HG02885 (cell line): ENCODE measurements around the gene CEACAM20.
"Not testable (repeated sequence)": the region's sequence is repeated elsewhere in the genome, so short reads cannot be mapped to it uniquely, and the experiment has no call there.

ENCODE experiments used
- ATAC-seq: cut with Tn5 transposase; IDR thresholded peaks from one replicate; pipeline ENCODE4 v1.9.1; 2021; ENCODE audit warnings: mild to moderate bottlenecking; ENCODE audit not compliant: unreplicated experiment, poor library complexity

Gene CEACAM20

DNA sequence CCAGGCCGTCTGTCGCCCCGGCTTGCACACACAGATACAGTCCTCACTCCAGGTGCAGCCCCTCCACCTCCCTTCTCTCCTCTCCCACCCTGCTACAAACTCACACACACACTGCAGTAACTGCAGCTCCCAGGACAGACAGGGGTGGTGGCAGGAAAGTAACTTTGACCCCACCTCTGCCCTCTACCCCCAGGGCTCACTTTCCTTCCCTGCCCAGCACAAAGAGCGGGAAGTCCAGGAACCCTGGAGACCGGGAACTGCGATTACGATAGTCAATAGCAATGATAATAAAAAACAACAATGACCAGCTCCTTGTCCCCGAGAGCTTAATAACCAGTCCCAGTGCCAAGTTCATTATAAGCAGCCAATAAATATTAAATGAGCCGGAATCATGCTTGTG lies at the start of gene CEACAM20:
Gene CEACAM20, minus strand, starts transcription at position 140 of the 400 bp plus-strand sequence. CDS start 166 bp downstream, outside the sequence.
- ATAC-seq, result no peak

DNA sequence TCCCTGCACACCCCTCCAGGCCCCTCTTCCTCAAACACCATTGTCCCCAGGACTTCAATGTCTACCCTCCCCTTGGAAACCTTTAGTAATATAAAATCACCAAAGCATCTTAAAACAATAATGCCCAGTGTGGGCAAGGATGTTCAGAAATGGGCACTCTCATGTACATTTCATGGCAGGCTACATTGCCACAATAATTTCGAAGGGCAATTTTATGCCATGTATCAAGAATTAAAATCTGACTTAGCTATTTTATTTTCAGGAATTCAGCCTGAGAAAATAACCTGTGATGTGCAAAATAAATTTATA lies 48.0 kb upstream of the CEACAM20 start:
- no peak for ATAC-seq

DNA sequence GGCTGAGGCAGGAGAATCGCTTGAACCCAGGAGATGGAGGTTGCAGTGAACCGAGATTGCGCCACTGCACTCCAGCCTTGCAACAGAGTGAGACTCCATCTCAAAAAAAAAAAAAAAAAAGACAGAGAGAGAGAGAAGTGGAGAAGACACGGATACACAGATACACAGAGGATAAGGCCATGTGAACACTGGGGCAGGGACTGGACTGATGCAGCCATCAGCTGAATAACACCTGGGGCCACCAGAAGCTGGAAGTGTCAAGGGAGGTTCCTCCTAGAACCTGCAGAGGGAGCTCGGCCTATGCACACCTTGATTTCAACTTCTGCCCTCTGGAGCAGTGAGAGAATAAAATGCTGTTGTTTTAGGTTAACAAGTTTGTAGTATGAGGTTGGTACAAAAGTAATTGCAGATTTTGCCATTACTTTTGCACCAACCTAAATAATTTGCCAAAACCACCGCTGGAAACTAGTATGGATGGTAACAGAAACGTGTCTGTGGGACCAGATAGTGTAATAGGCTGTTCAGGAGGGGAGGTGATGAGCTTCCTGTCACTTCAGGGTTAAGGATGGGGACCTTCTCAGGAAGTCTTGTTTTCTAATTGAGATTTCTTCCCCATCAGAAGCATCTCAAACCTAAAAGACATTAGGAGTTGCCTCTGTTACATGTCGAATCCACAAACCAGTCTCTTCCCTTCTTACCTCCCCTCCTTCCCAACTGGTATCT lies 47.5 kb upstream of the CEACAM20 start:
- ATAC-seq, result no peak

DNA sequence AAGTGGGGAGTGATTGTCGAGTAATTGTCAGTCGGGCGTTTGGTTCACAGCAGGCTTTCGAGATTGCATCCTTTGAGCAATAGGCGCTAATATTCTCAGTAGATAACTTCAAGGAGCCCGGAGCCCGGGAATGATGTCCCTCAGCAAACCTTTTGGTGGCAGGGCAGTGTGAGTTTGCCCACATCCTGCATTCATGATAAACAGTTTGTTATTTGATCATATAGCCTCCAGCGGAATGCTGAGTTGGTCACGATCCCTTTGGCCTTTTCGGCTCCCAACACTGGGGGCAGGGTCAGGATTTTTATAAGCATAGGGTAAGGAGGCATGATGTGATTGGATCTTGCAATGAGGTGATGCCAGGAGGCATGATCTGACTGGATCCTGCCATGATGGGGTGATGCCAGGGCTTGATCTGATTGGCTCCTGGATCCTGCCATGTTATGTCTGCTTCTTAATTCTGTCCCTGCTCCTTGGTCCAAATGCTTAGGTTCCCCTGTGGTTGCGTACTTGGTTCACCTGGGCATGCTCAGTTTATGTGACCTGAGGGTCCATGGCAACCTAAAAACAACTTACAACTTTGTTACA lies 45.7 kb upstream of the CEACAM20 start:
- no peak for ATAC-seq

DNA sequence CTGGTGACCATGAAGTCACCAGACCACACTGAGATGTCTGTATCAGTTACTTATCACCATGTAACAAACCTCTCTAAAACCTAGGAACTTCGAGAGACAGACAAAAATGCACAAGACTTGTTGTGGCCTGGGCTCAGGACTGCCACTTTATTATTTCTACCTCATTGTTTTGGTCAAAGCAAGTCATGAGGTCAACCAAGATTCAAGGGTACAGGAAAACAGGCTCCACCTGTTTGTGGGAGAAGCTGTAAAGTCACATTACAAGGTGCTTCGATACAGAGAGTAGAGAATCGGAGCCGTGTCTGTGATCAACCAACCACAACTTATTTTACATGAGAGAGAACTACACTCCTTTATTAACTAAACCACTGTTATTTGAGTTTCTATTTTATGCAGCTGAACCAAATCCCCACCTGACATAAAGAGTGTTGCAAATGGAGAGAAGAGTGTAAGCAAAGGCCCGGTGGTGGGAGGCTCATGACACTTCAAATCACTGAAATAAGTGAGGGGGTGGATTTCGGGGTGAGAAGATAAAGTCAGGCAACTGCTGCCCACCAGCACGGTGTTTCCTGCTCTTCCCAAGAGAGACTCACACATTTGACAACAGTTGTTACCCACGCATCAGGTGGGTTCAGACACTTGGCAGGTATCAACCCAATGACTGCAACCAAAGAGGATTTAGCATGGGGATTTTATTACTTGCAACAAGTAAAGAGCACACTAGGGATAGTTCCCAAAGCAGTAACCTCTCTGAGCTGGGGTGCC lies 44.9 kb upstream of the CEACAM20 start:
- ATAC-seq, result no peak

DNA sequence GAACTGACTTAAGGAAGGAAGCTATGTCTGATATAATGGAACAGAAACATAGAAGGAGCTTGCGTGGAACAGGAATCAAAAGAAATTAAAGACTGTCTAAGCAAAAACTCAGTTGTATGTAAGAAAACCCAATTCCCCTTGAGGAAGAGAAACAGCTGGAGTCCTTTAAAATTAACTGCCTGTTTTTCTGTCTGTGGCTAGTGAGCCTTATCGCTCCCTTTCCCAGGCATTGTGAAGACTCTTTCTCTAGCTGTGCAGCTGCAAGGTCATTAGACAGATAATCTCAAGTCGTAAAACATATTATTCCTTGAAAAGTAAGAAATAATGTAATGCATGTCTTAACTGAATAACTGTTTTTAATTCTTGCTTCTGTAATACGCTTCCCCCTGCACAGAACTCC lies 44.2 kb upstream of the CEACAM20 start:
- ATAC-seq, result no peak

DNA sequence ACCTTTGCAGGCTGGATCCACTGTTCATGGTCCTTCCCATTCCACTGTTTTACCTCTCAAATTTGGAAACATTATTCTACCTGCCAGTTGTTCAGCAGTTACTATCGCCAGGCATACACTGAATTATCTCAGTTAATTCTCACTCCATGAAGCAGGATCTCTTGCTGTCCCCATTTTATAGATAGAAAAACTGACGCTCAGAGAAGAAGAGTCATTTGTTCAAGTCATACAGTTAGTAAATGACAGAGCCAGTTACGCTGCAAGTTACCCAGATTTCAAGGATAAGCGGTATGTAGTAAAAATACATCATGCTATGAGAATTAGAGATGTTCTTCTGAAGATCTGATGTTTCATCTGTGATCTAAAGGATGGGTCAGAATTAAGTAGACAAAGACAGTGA lies 43.7 kb upstream of the CEACAM20 start:
- ATAC-seq, result no peak

DNA sequence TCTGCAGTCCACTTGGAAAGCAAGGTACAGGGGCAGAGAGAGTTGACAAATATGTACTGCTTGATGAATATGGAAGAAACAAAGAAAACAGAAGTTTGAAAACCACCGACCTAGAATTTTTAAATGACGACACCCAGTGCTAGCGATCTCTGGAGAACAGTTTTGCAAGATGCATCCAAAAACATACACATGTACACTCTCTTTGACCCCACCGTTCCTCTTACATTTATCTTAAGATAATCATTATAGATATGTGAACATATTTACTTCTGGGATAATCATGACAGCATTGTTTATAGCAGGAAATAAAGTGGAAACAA lies 43.1 kb upstream of the CEACAM20 start:
- no peak for ATAC-seq

DNA sequence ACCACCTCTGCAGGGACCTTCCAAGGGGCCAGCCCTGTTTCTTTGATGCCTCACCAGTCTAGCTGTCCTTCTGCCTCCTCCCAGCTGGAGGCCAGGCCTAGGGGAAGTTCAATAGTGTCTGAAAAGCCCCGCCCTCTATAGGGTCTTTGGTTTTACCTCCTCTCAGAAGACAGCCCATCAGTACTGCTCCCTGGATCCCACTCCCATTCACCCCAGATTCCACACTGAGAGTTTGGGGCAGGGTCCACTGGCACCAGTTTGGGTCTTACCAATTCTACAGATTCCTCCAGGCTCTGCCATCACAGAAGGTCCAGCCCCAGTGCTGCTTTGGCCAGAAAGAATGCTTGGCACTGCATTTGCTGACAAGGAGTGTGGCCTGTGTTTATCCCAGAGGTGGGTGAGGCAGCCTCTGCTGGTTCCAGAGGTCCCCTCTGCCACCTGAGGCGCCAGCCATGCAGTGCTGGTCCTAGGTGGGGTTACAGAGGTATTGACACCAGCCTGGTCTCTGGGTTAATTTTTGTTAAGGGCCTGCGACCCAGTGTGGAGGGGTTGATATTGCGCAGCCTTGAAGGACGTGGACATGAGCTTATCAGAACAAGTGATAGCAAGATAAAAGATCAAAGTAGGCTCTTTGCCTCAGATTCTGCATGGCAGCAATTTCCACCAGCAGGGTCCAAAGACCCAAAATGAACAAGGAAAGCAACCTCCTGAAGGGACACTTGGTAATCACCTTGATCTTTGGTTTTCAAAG lies 42.5 kb upstream of the CEACAM20 start:
- ATAC-seq, result no peak

DNA sequence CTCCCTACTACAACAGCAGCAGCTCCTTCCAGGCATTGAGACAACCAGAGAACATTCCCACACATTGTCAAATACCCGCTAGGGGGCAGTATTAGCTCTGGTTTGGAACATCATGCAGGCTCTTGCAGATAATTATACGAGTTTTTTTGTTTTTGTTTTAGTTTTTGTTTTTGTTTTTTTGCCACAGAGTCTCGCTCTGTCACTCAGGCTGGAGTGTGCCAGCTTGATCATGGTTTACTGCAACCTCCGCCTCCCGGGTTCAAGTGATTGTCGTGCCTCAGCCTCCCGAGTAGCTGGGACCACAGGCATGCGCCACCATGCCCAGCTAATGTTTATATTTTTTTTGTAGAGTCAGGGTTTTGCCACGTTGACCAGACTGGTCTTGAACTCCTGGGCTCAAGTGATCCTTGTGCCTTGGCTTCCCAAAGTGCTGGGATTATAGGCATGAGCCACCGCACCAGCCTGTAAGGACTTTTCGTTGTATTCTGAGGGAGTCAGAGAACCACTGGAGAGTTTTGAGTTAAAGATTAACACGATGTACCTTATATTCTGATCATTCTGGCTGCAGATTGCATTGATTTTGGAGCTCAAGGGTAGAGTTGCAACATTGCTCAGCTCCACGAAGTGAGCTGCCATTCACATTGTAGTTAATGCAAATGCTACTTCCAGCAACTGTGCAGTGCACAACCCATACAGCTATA lies 41.7 kb upstream of the CEACAM20 start:
- no peak for ATAC-seq

DNA sequence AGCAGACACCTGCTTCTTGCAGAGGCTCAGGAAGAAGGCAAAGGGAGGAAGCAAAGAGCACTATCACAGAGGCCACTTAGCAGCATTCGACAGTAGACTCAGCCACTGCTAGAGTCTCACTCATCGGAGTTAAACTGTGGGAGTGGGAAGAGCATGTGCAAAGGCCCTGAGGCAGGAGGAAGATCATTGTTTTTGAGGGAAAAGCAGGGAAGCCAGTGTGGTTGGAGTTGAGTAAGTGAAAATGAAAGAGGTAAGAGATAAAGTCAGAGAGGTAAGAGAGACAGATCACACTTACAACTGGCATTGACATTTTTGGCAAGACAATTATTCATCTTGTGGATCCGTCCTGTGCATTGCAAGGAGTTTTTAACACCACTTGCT lies 41.1 kb upstream of the CEACAM20 start:
- no peak for ATAC-seq

DNA sequence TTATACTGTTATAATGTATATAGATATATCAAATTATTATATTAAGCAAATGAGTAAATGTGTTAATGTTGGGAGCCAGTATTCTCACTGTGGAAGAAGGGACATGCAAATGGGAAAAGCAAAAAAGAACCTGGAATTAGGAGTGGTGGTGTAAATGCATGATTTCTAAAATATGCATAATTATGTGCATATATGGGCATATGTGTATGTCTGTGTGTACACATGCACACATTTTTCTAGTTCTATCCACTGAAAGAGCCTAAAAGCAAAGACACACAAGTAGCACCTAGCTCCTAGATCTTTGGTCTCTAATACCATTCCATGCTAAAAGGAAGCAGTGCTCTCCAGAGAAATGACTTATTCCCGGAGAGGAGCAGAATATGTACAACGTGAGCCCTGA lies 38.3 kb upstream of the CEACAM20 start:
- no peak for ATAC-seq

DNA sequence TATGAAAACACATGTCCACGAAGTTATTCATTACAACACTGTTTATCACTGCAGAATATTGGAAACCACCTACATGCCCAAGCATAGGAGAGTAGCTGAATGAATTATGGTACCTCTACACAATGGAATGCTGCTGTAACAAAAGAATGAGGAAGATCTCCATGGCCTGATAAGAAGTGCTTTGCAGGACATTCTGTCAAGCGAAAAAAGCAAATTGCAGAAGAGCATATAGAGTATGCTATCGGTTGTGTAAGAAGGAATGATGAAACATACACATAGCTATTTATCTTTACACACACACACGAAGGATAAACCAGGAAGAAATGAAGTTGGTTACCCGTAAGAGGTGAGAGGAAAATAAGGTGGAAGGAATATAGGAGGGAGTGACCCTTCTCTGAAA lies 37.5 kb upstream of the CEACAM20 start:
- no peak for ATAC-seq

DNA sequence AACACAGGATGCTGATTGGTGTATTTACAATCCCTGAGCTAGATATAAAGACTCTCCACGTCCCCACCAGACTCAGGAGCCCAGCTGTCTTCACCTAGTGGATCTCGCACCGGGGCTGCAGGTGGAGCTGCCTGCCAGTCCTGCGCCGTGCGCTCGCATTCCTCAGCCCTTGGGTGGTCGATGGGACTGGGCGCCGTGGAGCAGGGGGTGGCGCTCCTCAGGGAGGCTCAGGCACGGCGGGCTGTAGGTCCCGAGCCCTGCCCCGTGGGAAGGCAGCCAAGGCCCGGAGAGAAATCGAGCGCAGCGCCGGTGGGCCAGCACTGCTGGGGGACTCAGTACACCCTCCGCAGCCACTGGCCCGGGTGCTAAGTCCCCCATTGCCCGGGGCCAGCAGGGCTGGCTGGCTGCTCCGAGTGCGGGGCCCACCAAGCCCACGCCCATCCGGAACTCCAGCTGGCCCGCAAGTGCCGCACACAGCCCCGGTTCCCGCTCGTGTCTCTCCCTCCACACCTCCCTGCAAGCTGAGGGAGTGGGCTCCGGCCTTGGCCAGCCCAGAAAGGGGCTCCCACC lies 33.7 kb upstream of the CEACAM20 start:
- not testable (repeated sequence) for ATAC-seq

DNA sequence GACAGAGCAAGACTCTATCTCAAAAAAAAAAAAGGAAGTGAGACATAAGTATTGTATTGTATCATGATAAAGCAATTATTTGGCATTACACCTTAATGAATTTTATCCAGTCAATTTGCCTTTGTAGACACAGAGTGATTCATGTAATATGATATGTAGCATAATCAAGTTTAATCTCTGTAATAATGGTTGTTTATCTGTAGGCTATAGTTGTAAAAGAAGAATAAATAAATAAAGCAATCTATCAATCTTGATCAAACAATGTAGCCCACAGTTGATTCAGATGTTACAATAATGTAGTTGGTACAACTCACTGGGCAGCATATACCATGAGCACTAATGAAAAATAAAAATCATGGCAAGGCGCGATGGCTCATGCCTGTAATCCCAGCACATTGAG lies 28.5 kb upstream of the CEACAM20 start:
- no peak for ATAC-seq

DNA sequence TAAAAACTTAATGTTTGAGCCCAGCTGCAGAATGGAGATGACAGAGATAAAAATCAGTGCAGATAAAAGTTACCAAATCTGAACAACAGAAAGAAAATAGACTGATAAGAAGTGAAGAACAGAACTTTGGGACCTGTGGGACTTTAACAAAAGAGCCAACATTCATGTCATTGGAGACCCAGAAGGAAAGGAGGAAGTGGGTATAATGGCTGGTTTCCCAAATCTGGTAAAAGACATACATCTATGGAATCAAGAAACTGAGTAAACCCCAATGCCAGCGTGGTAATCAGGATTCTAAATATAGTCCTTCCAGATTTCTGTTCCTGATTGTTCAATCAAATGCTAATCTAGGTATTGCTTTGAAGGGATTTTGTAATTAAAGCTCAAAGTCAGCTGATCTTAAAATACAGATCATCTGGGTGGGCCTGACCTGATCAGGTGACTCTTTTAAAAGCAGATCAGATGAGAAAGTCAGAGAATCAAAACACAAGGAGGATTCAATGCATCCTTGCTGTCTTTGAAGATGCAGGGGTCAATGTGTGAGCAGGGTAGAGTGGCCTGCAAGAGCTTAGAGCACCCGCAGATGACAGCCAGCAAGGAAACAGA lies 25.3 kb upstream of the CEACAM20 start:
- no peak for ATAC-seq

DNA sequence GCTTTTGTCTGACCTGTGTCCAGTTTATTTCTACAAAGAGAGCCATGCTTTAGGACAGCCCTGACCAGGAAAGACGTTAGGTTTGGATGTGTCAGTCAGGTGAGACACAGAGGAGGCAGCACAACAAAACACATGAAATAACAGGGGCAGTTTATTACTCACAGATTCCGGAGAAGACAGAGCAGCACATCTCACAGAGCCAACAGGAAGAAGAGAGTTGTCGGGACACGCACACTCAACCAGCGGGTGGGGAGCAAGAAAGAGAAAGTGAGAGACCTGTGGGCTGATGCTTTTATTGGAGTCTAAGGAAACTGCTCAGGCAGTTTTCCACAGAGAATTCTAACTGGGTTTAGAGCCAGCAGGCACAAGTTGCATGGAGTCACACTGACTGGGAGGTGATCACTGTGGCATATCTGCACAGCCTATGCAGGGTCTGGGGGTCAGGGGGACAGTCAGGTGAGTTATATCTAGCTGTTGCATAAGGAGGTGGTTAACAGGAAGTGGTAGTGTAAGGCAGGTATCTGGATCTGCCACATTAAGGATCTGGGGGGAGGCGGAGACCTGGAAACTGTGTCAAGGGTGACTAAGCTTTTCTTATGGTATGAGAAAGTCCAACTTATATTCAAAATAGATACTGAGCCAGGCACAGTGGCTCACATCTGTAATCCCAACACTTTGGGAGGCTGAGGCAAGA lies 24.1 kb upstream of the CEACAM20 start:
- no peak for ATAC-seq

DNA sequence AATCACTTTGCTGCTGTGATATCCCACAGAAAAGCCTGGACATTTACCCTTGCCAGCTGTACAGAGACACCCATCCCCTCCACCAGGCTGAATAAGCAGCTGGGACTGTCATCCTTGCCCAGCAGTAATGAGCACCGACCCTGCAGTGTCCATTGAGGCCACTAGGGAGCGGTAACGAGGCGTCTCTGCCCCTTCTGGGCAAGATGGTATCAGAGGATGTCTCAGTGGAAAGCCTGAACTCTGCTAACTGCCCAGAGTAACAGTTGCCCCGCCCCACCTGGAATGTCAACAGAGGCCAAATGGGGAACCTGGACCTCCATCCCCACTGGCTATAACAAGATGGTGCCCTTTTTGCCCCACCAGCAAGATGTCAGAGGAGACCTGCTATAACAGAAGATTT lies 22.8 kb upstream of the CEACAM20 start:
- no peak for ATAC-seq

DNA sequence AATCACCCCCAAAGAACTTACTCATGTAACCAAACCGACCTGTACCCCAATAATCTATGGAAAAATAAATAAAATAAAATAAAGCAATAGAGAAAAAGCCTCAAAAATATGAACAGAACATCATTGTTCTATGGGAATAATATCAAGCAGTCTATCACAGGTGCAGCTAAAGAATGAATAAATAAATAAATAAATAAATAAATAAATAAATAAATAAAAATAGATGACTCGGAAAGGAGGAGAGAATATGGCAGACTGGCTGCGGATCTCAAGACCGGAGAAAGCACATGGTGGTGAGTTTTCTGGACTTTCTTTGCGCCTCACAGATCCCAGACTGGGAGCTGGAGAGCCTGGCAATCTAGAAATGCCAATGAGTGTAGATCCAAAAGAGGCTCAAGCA lies 22.4 kb upstream of the CEACAM20 start:
- no peak for ATAC-seq
